Gastroesophageal sphincter (tissue), 3 donors: ENCODE measurements around the gene MXD4.

Source experiments
- CTCF ChIP-seq, 4 experiments: fragments of 200-600 bp in 2 of 4; fragments of 450-650 bp in 2 of 4; sonication (generic) in 1 of 4; IDR thresholded peaks; one replicate each; pipeline ENCODE4 v1.5.1; 2017 to 2019; ENCODE audit warnings: antibody characterized with exemption in 4 of 4, mild to moderate bottlenecking in 2 of 4, moderate library complexity in 2 of 4
- POLR2A ChIP-seq, 2 donors: fragments of 450-650 bp; IDR thresholded peaks; one replicate each; pipeline ENCODE4 v1.6.1; 2017; ENCODE audit warnings: antibody characterized with exemption in 2 of 2, mild to moderate bottlenecking in 2 of 2, moderate library complexity in 1 of 2

GRCh38 chr4:2255501-2256155 lies 6.3 kb downstream of the MXD4 start:
- TF ChIP-seq CTCF (IDR thresholded peaks at IDR 0.05), result peak in 1 of 4 experiments; percentile 11
- TF ChIP-seq POLR2A (IDR thresholded peaks at IDR 0.05), result no peak
